Upper lobe of left lung (tissue), 6 donors: ENCODE measurements around the gene TGFB1I1. TPM values are rescaled to one million over a fixed set of nuclear protein-coding genes. Genes with fewer than 3 reads are reported as not detected.
"Not testable (repeated sequence)": the region's sequence is repeated elsewhere in the genome, so short reads cannot be mapped to it uniquely, and the experiment has no call there.

Source experiments
- ATAC-seq, 2 donors: fragments of 200-7000 bp; cut with Tn5 transposase; one replicate each; pipeline ENCODE4 v1.9.1; 2022; ENCODE audit warnings: mild to moderate bottlenecking in 2 of 2, moderate library complexity in 2 of 2; ENCODE audit not compliant: low FRiP score in 2 of 2
- DNase-seq, 2 donors: peaks; one replicate each; pipeline ENCODE4 v3.0.0-alpha.2; 2019 to 2020
- H3K27ac ChIP-seq, 4 donors: fragments of 200-600 bp; sonication (generic); one replicate each; pipeline ENCODE4 v1.5.1; 2016 to 2019
- H3K27me3 ChIP-seq, 4 donors: fragments of 200-600 bp; sonication (generic); one replicate each; pipeline ENCODE4 v1.5.1; 2017 to 2019
- H3K36me3 ChIP-seq, 4 donors: fragments of 200-600 bp; sonication (generic); one replicate each; pipeline ENCODE4 v1.5.1; 2016 to 2019
- H3K4me1 ChIP-seq, 4 donors: fragments of 200-600 bp; sonication (generic); one replicate each; pipeline ENCODE4 v1.5.1; 2018 to 2019
- H3K4me3 ChIP-seq, 4 donors: fragments of 200-600 bp; sonication (generic); one replicate each; pipeline ENCODE4 v1.5.1; 2017 to 2019; ENCODE audit warnings: mild to moderate bottlenecking in 2 of 4, moderate library complexity in 1 of 4
- H3K9me3 ChIP-seq, 4 donors: fragments of 200-600 bp; sonication (generic); one replicate each; pipeline ENCODE4 v1.5.1; 2018 to 2019
- EP300 ChIP-seq, 4 donors: sonication (generic); formaldehyde crosslinking; IDR thresholded peaks; one replicate each; pipeline ENCODE4 v1.5.1; 2017; ENCODE audit warnings: antibody characterized with exemption in 4 of 4, control low read depth in 2 of 4
- POLR2A ChIP-seq, 4 donors: fragments of 450-650 bp; IDR thresholded peaks; one replicate each; pipeline ENCODE4 v1.5.1; 2016 to 2017; ENCODE audit warnings: antibody characterized with exemption in 4 of 4, mild to moderate bottlenecking in 2 of 4
- POLR2AphosphoS5 ChIP-seq, 2 donors: sonication (generic); formaldehyde crosslinking; IDR thresholded peaks; one replicate each; pipeline ENCODE4 v1.5.1; 2017; ENCODE audit warnings: antibody characterized with exemption in 2 of 2
- WGBS, 2 donors: methylation state at CpG; one replicate each; pipeline ENCODE4 v1.1.5; 2017 to 2018; 5-methylcytosine and 5-hydroxymethylcytosine counted together
- total RNA-seq, 6 donors: library from RNA; depleted of rRNA in 4 of 6; stranded (reverse); fragments of >200 nt in 4 of 6; gene quantifications; one replicate each; pipeline versions ENCODE4 v1.1.0 to v1.2.1, GENCODE V29; 2016 to 2021
- TF ChIP-seq, protein P1 (sequence below), 6 experiments: fragments of 450-650 bp in 4 of 6; fragments of 200-600 bp in 2 of 6; sonication (generic) in 2 of 6; IDR thresholded peaks; one replicate each; pipeline ENCODE4 v1.5.1; 2016 to 2019; ENCODE audit warnings: antibody characterized with exemption in 6 of 6
- donor health status: DM: no; HTN: no; CAD: no; lungs with moderate emphysema.
- donor health status: DM: no; HTN: yes; CAD: no; lungs with severe emphysema.

TGFB1I1 gene
- total RNA-seq, 6 donors from 2014 or later, result 21.0 to 62.8 (median 27.8) TPM

DNA sequence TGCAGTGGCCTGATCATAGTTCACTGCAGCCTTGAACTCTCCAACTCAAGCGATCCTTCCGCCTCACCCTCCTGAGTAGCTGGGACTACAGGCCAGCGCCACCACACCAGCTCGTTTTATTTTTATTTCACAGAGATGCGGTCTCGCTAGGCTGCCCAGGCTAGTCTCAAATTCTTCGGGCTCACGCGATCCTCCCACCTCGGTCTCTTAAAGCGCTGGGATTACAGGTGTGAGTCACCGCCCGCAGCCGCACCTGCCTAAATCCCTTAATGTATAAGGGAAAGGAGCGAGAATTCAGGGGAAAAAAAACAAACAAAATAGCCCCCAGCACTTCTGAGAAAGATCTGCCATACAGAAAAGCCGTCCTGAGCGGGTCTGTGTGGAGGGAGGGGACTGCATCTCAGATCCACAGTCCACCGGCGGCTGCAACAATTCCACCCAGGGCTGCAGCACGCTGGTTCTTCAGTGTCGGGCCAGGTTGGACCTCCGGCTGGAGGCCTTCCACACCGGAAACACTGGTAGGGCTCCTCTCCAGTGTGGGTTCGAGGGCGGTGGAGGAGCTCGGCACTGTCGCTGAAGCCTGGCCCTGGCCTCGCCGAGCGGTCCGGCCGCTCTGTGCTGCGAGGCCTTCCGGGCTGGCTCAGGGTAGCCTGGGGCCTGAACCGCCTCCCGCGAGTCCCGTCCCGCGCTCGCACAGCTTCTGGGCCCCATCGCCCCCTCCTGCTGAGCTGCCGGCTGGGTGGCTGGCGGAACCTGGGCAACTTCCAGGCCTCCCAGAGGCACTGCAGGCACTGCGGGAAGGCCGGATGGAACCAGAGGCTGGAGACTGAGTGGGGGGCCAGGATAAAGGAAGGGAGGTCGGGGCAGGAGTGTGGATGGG, 36.4 kb upstream of the TGFB1I1 start:
- H3K4me3 ChIP-seq, result no peak overlapping the region
- DNase-seq (no peak), ATAC-seq (peak in 1 of 2 donors; percentile 40)
- no peaks in the 10 kb centered on the region for H3K9me3 ChIP-seq
- no peaks in the 10 kb centered on the region for H3K36me3 ChIP-seq
- no peak overlapping the region for H3K27ac ChIP-seq
- TF ChIP-seq, protein P1, sequence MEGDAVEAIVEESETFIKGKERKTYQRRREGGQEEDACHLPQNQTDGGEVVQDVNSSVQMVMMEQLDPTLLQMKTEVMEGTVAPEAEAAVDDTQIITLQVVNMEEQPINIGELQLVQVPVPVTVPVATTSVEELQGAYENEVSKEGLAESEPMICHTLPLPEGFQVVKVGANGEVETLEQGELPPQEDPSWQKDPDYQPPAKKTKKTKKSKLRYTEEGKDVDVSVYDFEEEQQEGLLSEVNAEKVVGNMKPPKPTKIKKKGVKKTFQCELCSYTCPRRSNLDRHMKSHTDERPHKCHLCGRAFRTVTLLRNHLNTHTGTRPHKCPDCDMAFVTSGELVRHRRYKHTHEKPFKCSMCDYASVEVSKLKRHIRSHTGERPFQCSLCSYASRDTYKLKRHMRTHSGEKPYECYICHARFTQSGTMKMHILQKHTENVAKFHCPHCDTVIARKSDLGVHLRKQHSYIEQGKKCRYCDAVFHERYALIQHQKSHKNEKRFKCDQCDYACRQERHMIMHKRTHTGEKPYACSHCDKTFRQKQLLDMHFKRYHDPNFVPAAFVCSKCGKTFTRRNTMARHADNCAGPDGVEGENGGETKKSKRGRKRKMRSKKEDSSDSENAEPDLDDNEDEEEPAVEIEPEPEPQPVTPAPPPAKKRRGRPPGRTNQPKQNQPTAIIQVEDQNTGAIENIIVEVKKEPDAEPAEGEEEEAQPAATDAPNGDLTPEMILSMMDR (IDR thresholded peaks at IDR 0.05), result no peak
- no peak for TF ChIP-seq POLR2AphosphoS5 (IDR thresholded peaks at IDR 0.05)
- H3K27me3 ChIP-seq, result no peaks in the 10 kb centered on the region
- 94 to 96% methylated on average over 21 to 46 of the region's 47 CpGs for WGBS, 2 donors
- no peaks in the 10 kb centered on the region for H3K4me1 ChIP-seq

DNA sequence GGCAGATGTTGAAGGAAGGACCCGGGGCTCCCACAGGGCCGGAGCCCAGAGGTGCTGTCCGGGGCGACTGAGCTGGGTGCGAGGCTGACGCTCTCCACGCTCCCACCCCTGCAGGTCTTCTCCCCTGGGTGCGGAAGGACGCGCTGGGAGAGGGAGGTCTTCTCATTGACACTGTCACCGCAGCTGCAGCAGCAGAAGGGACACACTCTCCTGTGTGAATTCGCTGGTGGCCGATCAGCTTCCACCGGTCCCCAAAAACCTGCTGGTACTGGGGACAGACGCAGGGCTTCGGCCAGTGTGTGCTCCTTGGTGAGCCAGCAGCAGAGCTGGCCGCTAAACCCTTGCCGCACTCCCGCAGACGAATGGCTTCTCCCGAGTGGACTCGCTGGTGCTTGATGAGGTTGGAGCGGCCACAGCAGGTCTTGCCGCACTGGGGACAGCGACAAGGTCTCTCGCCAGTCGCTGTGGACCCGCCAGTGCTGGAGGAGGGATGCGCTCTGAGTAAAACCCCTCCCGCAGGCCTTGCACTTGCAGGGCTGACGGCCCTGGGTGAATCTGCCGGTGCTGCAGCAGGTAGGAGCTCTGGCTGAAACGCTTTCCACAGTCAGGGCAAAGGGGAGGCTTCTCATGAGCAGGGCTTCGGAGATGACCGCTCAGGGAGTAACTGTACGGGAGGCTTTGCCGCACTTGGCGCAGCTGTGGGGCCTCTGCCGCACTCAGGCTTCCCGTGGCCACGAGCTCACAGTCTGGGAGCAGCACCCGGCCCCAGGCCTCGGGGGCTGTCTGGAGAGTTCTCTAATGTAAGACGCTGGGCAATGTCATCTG, 35.5 kb upstream of the TGFB1I1 start:
- H3K27ac ChIP-seq, result no peak overlapping the region
- H3K4me1 ChIP-seq, result no peaks in the 10 kb centered on the region
- no peaks in the 10 kb centered on the region for H3K9me3 ChIP-seq
- TF ChIP-seq, protein P1 (IDR thresholded peaks at IDR 0.05), result no peak
- TF ChIP-seq EP300 (IDR thresholded peaks at IDR 0.05) (no peak), POLR2AphosphoS5 (IDR thresholded peaks at IDR 0.05) (no peak), POLR2A (IDR thresholded peaks at IDR 0.05) (no peak)
- WGBS, 2 donors, result 87 to 95% methylated on average over 14 to 41 of the region's 44 CpGs
- DNase-seq (peak in 1 of 2 donors; percentile 78), ATAC-seq (peak in 1 of 2 donors; percentile 23)
- H3K27me3 ChIP-seq, result no peaks in the 10 kb centered on the region
- H3K36me3 ChIP-seq, result no peaks in the 10 kb centered on the region
- H3K4me3 ChIP-seq, result no peak overlapping the region

DNA sequence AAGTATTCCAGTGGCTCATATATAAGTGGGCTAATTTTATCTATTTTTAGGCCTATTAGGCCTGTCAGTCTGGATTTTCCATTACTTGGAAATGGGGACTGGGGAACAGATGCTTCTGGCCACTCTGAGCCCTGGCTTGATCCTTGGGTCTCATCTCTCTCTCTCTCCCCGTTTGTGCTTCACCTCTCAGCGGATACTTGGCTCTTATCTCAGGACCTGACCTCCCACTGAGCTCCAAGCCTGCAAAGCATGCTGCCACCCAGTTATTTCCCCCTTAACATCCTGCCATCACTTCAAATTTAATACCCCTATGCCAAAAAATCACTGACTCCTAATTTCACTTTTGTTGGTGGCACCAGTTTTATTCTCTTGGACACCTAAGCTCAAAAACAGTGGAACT, 33.5 kb upstream of the TGFB1I1 start:
- DNase-seq (no peak), ATAC-seq (no peak)
- H3K27ac ChIP-seq, result no peak overlapping the region
- H3K4me1 ChIP-seq, result peaks cover 3 to 13% (median 8%) of the 10 kb centered on the region in 4 donors
- H3K27me3 ChIP-seq, result no peaks in the 10 kb centered on the region
- H3K36me3 ChIP-seq, result no peaks in the 10 kb centered on the region
- H3K9me3 ChIP-seq, result no peaks in the 10 kb centered on the region
- 55 to 70% methylated on average over 2 of the region's 2 CpGs for WGBS, 2 donors
- H3K4me3 ChIP-seq, result no peak overlapping the region
- TF ChIP-seq POLR2A (IDR thresholded peaks at IDR 0.05), result no peak
- TF ChIP-seq POLR2AphosphoS5 (IDR thresholded peaks at IDR 0.05), result no peak
- TF ChIP-seq, protein P1 (IDR thresholded peaks at IDR 0.05), result no peak
- TF ChIP-seq EP300 (IDR thresholded peaks at IDR 0.05), result no peak

DNA sequence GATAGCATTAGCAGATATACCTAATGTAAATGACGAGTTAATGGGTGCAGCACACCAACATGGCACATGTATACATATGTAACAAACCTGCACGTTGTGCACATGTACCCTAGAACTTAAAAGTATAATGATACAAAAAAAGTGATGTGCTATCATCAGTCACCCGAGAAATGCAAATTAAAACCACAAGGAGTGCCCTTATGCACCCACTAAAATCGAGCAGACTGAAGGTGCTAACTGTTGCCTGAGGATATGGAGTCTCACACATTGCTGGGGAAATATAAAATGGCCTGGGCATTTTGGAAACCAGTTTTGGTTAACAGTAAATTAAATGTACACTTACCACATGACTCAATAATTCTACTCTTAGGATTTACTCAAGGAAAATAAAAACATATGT, 32.9 kb upstream of the TGFB1I1 start:
- not testable (repeated sequence) for H3K27ac ChIP-seq, H3K36me3 ChIP-seq, ATAC-seq, DNase-seq, H3K27me3 ChIP-seq, H3K9me3 ChIP-seq, H3K4me3 ChIP-seq
- H3K4me1 ChIP-seq, result peaks cover 3 to 13% (median 8%) of the 10 kb centered on the region in 4 donors
- WGBS, 2 donors, result 59 to 75% methylated on average over 4 of the region's 4 CpGs

DNA sequence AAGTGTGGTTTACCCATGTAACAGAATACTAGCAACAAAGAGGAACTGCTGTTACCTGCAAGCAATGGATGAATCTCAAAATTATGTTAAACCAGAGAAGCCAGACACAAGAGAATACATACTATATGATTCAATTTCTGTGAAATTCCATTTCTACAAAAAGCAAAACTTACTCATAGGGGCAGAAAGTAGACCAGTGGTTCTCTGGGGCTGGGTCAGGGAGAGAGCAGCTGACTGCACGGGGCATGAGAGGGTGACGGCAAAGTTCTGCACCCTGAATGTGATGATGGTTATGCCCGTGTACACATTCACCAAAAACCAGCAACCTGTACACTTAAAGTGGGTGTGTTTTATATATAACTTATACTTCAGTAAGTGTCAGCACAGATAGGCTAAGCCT, 32.4 kb upstream of the TGFB1I1 start:
- DNase-seq (no peak), ATAC-seq (no peak)
- Histone ChIP-seq H3K9me3 (no peaks in the 10 kb centered on the region), H3K4me3 (no peak overlapping the region), H3K36me3 (no peaks in the 10 kb centered on the region), H3K27ac (no peak overlapping the region), H3K4me1 (peaks cover 3 to 13% (median 8%) of the 10 kb centered on the region in 4 donors), H3K27me3 (no peaks in the 10 kb centered on the region)
- TF ChIP-seq POLR2A (IDR thresholded peaks at IDR 0.05) (no peak), POLR2AphosphoS5 (IDR thresholded peaks at IDR 0.05) (no peak), EP300 (IDR thresholded peaks at IDR 0.05) (no peak)
- TF ChIP-seq, protein P1 (IDR thresholded peaks at IDR 0.05), result no peak
- 75 to 82% methylated on average over 3 of the region's 3 CpGs for WGBS, 2 donors
